ENCODE data around the gene INTS7.

INTS7 gene

DNA sequence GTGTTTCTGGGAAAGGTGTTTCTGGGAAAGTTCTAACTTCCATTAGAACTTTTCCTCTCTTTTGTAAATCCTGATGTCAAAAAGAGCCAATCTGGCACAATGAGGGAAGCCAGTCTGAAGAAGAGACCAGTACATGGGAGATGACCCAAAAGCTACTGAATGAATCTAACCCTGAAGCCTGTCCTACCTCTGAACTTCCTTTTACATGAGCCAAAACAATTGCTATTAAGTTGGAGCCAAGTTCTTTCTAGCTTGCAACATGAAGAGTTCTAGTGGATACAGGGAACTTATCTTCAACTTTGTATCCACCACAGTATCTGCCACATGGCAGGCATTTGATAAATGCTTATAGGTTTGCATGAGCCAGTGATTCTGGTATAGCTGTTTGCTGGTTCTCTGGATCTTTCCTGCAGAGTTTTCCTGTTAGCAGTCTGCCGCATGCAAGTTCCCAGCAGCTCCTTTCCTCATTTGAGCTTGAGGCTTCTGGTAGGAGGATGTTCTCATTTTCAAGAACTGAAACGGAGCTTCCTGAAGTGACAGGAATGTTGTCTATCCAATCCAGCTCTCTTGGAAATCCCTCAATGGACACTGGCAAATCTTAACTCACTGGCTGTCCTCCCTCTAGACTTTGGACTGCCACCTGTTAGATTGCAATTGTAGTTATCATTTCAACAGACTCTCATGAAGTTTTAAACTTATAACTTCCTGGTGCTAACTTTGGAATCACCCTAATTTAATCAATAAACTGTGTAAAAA is 131.7 kb downstream of the INTS7 start:
- no peak for DNase-seq (ENCODE audit: low read depth)

GRCh38 chr1:211902624-211903291 is 132.6 kb downstream of the INTS7 start:
- DNase-seq (ENCODE audit: low read depth) = no peak

- DNase-seq (ENCODE audit: low read depth) = no peak
Measured at GRCh38 chr1:211901945-211902344, 133.4 kb downstream of the INTS7 start.

- DNase-seq (ENCODE audit: low read depth) = no peak
Measured at GRCh38 chr1:211900441-211900840, 134.9 kb downstream of the INTS7 start.

- no peak for DNase-seq (ENCODE audit: low read depth)
Measured at GRCh38 chr1:211896958-211897357, 138.4 kb downstream of the INTS7 start.

DNA sequence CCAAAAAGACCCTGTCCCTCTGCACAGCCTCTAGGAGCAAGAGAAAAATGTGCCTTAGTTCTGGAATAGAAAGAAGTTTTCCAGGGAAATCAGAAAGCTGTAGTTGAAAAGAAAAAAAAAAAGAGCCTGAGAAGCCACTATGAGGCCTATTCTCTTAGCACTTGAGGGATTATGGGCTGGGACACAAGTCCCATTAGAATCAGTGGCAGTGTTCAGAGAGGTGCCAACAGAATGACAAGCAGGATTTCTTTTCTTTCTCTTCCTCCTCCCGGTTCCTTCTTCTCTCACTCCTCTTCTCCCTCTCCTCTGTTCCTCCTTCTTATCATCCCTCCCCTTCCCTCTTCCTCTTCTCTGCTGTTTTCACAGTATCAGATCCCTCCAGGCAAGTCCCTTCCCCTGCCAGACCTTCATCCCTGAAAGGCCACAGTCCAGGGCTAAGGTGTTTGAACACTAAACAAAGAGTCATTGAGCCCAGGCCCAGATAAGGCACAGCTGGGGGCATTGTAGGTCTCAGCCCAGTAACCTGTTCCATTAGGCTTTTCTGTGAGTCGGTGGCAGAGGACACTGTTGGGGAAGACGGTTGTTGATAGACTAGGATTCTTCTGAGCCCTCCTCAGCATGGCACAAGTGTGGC is 140.1 kb downstream of the INTS7 start:
- DNase-seq (ENCODE audit: low read depth) = no peak

DNA sequence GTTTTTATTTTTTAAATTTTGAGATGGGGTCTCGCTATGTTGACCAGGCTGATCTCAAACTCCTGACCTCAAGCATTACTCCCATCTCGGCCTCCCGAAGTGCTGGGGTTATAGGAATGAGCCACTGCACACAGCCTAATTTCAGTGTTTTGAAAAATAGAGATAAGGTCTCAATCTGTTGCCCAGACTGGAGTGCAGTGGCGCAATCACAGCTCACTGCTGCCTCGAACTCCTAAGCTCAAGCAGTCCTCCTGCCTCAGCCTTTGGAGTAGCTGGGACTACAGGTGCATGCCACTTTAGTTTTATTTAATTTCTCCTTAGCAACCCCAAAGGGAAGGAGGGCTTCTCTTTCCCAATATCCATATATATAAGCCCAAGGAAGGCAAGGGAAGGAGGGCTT is 141.0 kb downstream of the INTS7 start:
- DNase-seq (ENCODE audit: low read depth) = no peak

- no peak for DNase-seq (ENCODE audit: low read depth)
Measured at GRCh38 chr1:211893260-211893659, 142.1 kb downstream of the INTS7 start.

DNA sequence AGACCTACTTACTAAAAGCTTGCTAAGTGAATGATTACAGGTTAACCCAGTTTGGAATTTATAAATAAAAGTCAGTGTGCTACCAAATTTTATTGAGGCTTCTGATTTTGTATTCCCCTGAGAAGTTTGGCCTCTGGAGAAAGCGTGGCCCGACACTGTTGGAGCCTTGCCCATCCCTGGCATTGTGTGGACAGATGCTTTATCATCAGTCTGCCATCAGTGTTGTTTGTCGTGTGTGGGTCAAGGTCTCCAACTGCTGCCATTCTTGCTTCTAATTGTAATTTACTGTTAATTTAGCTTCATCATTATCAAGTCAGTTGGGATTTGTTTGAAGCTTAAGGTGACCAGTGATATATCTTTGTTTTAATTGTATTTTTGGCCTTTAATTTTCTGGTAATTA is 142.8 kb downstream of the INTS7 start:
- DNase-seq (ENCODE audit: low read depth) = no peak

GRCh38 chr1:211891708-211892107 is 143.6 kb downstream of the INTS7 start:
- no peak for DNase-seq (ENCODE audit: low read depth)

Data from activated T-cell treated with anti-CD3 and anti-CD28 coated beads for 24 hours (primary cell).